Fibroblast of lung (primary cell): ENCODE results near the gene DOK1. TPM values are rescaled to one million over a fixed set of nuclear protein-coding genes. Genes with fewer than 3 reads are reported as not detected.

Experiments used
- DNase-seq, 2 donors: peaks; one replicate each; pipeline versions ENCODE4 v3.0.0 to v3.0.0-alpha.2; 2010; ENCODE audit warnings: low read depth in 2 of 2
- H2AFZ ChIP-seq: 2 replicates; pipeline ENCODE4 v1.5.1; 2012; ENCODE audit warnings: low read length, control low read depth, inconsistent platforms
- H3K27ac ChIP-seq: 2 replicates; pipeline ENCODE4 v1.5.1; 2011; ENCODE audit warnings: low read length, control low read depth; ENCODE audit not compliant: insufficient read depth
- H3K27me3 ChIP-seq: 2 replicates; pipeline ENCODE4 v1.5.1; 2011; ENCODE audit warnings: mild to moderate bottlenecking, low read length; ENCODE audit not compliant: control insufficient read depth, insufficient read depth
- H3K36me3 ChIP-seq: 2 replicates; pipeline ENCODE4 v1.5.1; 2011; ENCODE audit warnings: low read length; ENCODE audit not compliant: control insufficient read depth, insufficient read depth
- H3K4me1 ChIP-seq: 2 replicates; pipeline ENCODE4 v1.5.1; 2011; ENCODE audit warnings: low read length; ENCODE audit not compliant: control insufficient read depth, insufficient read depth; ENCODE audit errors: extremely low read depth
- H3K4me2 ChIP-seq: 2 replicates; pipeline ENCODE4 v1.5.1; 2011; ENCODE audit warnings: low read length, control low read depth; ENCODE audit not compliant: insufficient read depth; ENCODE audit errors: extremely low read depth
- H3K4me3 ChIP-seq, 4 experiments: fragments of 200-600 bp in 1 of 4; sonication (generic) in 1 of 4; replicated peaks in 1 of 4; 2 replicates each; pipeline ENCODE4 v1.5.1; 2011 to 2016; ENCODE audit warnings: low read length in 4 of 4, low read depth in 3 of 4, mild to moderate bottlenecking in 3 of 4, control low read depth in 2 of 4, inconsistent platforms in 1 of 4, mixed read lengths in 1 of 4; ENCODE audit not compliant: insufficient read depth in 1 of 4; ENCODE audit errors: control extremely low read depth in 1 of 4
- H3K79me2 ChIP-seq: 2 replicates; pipeline ENCODE4 v1.5.1; 2012; ENCODE audit warnings: mild to moderate bottlenecking, low read length, inconsistent platforms; ENCODE audit not compliant: control insufficient read depth, insufficient read depth
- H3K9ac ChIP-seq: 2 replicates; pipeline ENCODE4 v1.5.1; 2011; ENCODE audit warnings: mild to moderate bottlenecking, low read length, control low read depth; ENCODE audit not compliant: insufficient read depth
- H3K9me3 ChIP-seq: 2 replicates; pipeline ENCODE4 v1.5.1; 2012; ENCODE audit warnings: low read depth, low read length; ENCODE audit not compliant: control insufficient read depth, insufficient read depth
- H4K20me1 ChIP-seq: 2 replicates; pipeline ENCODE4 v1.5.1; 2011; ENCODE audit warnings: low read length; ENCODE audit not compliant: control insufficient read depth, insufficient read depth; ENCODE audit errors: extremely low read depth
- EZH2 ChIP-seq: IDR thresholded peaks from 2 replicates; pipeline ENCODE4 v1.5.1; 2012; ENCODE audit warnings: low read length, control low read depth, mild to moderate bottlenecking; ENCODE audit errors: missing control alignments
- polyA plus RNA-seq, 2 donors: library from polyadenylated mRNA; depleted of rRNA in 1 of 2; stranded (reverse) in 1 of 2; unstranded in 1 of 2; fragments of >200 nt; gene quantifications; 2 replicates each; pipeline ENCODE4 v1.2.1, GENCODE V29; 2011 to 2012; ENCODE audit warnings: missing spikeins in 1 of 2
- total RNA-seq: library from RNA; depleted of rRNA; stranded (reverse); fragments of >200 nt; gene quantifications from 2 replicates; pipeline ENCODE4 v1.2.1, GENCODE V29; 2014
- TF ChIP-seq, protein P1 (sequence below), 2 donors: IDR thresholded peaks in 1 of 2; conservative IDR thresholded peaks in 1 of 2; 1 replicate in 1 of 2; 2 replicates in 1 of 2; pipeline ENCODE4 v1.5.1; 2011 to 2012; ENCODE audit warnings: low read length in 2 of 2, control low read depth in 1 of 2, inconsistent platforms in 1 of 2, low read depth in 1 of 2, mild to moderate bottlenecking in 1 of 2

DOK1 gene
- total and polyA plus RNA-seq, 2 donors (not counting 1 experiment from before 2014, with no cell fraction given) = 11.4 to 31.7 TPM

DNA sequence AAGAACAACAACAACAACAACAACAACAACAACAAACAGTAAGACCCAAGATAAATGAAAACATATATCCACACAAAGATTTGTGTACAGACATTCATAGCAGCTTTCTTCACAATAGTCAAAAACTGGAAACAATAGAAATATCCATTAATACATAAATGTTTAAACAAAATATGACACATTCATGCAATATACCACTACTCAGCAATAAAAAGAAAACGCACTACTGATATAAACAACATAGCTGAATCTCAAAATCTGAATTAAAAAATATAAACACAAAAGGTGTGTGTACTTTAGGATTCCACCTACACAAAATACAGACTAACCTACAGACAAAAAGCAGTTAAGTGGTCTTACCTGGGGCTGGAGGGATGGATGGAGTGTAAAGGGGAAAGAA is 42.1 kb downstream of the DOK1 start:
- H2AFZ ChIP-seq = no peak overlapping the region
- TF ChIP-seq EZH2 = no peak
- no peak overlapping the region for H3K4me3 ChIP-seq
- H3K27ac ChIP-seq = no peak overlapping the region
- no peak for DNase-seq
- H3K27me3 ChIP-seq = peaks cover 2% of the 10 kb centered on the region
- no peak overlapping the region for H3K4me2 ChIP-seq
- H3K36me3 ChIP-seq = no peaks in the 10 kb centered on the region
- H3K9me3 ChIP-seq = no peaks in the 10 kb centered on the region
- H3K9ac ChIP-seq = no peak overlapping the region
- H3K4me1 ChIP-seq = no peaks in the 10 kb centered on the region
- H4K20me1 ChIP-seq = no peaks in the 10 kb centered on the region
- H3K79me2 ChIP-seq = no peaks in the 10 kb centered on the region

DNA sequence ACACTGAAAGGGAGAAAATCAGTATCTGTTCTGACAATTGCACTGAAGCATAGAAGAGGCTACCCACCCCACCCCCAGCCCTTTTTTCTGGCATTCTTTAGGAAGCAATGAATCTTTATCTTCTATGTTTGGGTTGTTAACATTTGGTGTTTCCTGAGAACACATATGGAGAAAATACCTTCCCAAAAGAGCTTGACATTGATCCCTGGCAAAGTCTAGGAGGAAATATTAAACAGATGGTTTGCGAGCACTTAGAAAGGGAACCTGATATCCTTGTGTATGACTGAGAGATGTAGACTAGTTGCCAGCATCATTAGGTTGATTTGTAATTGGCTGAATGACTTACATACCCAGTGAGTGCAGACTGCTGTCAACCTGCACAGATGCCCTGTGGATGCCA is 42.9 kb downstream of the DOK1 start:
- Histone ChIP-seq H3K27ac (no peak overlapping the region), H3K4me3 (no peak overlapping the region), H3K36me3 (no peaks in the 10 kb centered on the region)

DNA sequence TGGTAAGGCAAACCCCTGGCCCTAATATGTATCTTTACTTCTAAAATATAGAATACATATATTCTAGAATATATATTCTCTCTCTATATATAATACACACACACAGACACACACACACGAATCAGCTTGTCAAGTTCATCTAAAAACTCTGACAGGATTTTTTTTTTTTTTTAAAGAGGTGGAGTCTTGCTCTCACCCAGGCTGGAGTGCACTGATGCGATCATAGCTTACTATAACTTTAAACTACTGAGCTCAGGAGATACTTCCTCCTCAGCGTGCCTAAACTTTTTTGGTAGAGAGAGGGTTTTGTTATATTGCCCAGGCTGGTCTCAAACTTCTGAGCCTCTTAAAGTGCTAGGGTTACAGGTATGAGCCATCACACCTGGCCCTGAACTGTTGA is 45.2 kb downstream of the DOK1 start:
- Histone ChIP-seq H3K27me3 (peaks cover 10% of the 10 kb centered on the region), H3K27ac (no peak overlapping the region), H2AFZ (no peak overlapping the region), H4K20me1 (no peaks in the 10 kb centered on the region), H3K9ac (no peak overlapping the region), H3K4me2 (no peak overlapping the region), H3K4me1 (no peaks in the 10 kb centered on the region), H3K36me3 (no peaks in the 10 kb centered on the region), H3K9me3 (no peaks in the 10 kb centered on the region), H3K79me2 (no peaks in the 10 kb centered on the region), H3K4me3 (no peak overlapping the region)
- no peak for DNase-seq
- TF ChIP-seq EZH2 = no peak
- TF ChIP-seq, protein P1, sequence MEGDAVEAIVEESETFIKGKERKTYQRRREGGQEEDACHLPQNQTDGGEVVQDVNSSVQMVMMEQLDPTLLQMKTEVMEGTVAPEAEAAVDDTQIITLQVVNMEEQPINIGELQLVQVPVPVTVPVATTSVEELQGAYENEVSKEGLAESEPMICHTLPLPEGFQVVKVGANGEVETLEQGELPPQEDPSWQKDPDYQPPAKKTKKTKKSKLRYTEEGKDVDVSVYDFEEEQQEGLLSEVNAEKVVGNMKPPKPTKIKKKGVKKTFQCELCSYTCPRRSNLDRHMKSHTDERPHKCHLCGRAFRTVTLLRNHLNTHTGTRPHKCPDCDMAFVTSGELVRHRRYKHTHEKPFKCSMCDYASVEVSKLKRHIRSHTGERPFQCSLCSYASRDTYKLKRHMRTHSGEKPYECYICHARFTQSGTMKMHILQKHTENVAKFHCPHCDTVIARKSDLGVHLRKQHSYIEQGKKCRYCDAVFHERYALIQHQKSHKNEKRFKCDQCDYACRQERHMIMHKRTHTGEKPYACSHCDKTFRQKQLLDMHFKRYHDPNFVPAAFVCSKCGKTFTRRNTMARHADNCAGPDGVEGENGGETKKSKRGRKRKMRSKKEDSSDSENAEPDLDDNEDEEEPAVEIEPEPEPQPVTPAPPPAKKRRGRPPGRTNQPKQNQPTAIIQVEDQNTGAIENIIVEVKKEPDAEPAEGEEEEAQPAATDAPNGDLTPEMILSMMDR (conservative IDR thresholded peaks at IDR 0.05 in 1 of 2, IDR thresholded peaks at IDR 0.05 in 1 of 2; ENCODE audit: low read depth in 1 of 2, low read length in 2 of 2) = no peak

More for the DNA sequence above, 42.9 kb downstream of the DOK1 start:
- Histone ChIP-seq H2AFZ (no peak overlapping the region), H3K9ac (no peak overlapping the region), H3K79me2 (no peaks in the 10 kb centered on the region), H3K4me2 (no peak overlapping the region), H3K9me3 (no peaks in the 10 kb centered on the region), H4K20me1 (no peaks in the 10 kb centered on the region), H3K4me1 (no peaks in the 10 kb centered on the region), H3K27me3 (peaks cover 2% of the 10 kb centered on the region)
- no peak for DNase-seq
- TF ChIP-seq, protein P1 (conservative IDR thresholded peaks at IDR 0.05 in 1 of 2, IDR thresholded peaks at IDR 0.05 in 1 of 2; ENCODE audit: low read depth in 1 of 2, low read length in 2 of 2) = no peak
- TF ChIP-seq EZH2 = no peak
